Left ventricle myocardium inferior (tissue), 1 donor: ENCODE results near the gene ZDHHC5. TPM values are rescaled to one million over a fixed set of nuclear protein-coding genes. Genes with fewer than 3 reads are reported as not detected.
A peak's percentile ranks its signal among the peaks of the same experiment; 100 is the strongest.
"Not testable (repeated sequence)": the region's sequence is repeated elsewhere in the genome, so short reads cannot be mapped to it uniquely, and the experiment has no call there.

ENCODE experiments used
- DNase-seq: peaks from one replicate; pipeline ENCODE4 v3.0.0-alpha.2; 2020
- H3K27ac ChIP-seq: fragments of 200-600 bp; replicated peaks from 2 replicates; pipeline ENCODE4 v1.8.0; 2021
- H3K27me3 ChIP-seq: fragments of 200-600 bp; 2 replicates; pipeline ENCODE4 v1.8.0; 2021; ENCODE audit warnings: low read depth
- H3K36me3 ChIP-seq: fragments of 200-600 bp; 2 replicates; pipeline ENCODE4 v1.8.0; 2021
- H3K4me1 ChIP-seq: fragments of 200-600 bp; 2 replicates; pipeline ENCODE4 v1.8.0; 2021
- H3K4me3 ChIP-seq: fragments of 200-600 bp; 2 replicates; pipeline ENCODE4 v1.8.0; 2021; ENCODE audit warnings: mild to moderate bottlenecking, moderate library complexity
- H3K9me3 ChIP-seq: fragments of 200-600 bp; replicated peaks from 2 replicates; pipeline ENCODE4 v1.8.0; 2021
- intact Hi-C: fragments of 100-400 bp; cut with micrococcal nuclease; formaldehyde crosslinking; loops from one replicate; pipeline ENCODE4 v1.11.0; 2022
- total RNA-seq: library from RNA; stranded (reverse); fragmentation: NEBNext Ultra II Directional; extraction: Animal tissue kit (Norgen Biotek cat#: 25700); gene quantifications from one replicate; pipeline ENCODE4 v1.2.1, GENCODE V29; 2021
- TF ChIP-seq, protein P1 (sequence below): fragments of 200-600 bp; IDR thresholded peaks from 2 replicates; pipeline ENCODE4 v1.8.0; 2021; ENCODE audit warnings: antibody characterized with exemption, mild to moderate bottlenecking, borderline replicate concordance
- donor health status: DM: no; HTN: yes; CAD: no; lungs with severe emphysema.

ZDHHC5 gene
- total RNA-seq, 1 donor from 2014 or later = 45.8 TPM

DNA sequence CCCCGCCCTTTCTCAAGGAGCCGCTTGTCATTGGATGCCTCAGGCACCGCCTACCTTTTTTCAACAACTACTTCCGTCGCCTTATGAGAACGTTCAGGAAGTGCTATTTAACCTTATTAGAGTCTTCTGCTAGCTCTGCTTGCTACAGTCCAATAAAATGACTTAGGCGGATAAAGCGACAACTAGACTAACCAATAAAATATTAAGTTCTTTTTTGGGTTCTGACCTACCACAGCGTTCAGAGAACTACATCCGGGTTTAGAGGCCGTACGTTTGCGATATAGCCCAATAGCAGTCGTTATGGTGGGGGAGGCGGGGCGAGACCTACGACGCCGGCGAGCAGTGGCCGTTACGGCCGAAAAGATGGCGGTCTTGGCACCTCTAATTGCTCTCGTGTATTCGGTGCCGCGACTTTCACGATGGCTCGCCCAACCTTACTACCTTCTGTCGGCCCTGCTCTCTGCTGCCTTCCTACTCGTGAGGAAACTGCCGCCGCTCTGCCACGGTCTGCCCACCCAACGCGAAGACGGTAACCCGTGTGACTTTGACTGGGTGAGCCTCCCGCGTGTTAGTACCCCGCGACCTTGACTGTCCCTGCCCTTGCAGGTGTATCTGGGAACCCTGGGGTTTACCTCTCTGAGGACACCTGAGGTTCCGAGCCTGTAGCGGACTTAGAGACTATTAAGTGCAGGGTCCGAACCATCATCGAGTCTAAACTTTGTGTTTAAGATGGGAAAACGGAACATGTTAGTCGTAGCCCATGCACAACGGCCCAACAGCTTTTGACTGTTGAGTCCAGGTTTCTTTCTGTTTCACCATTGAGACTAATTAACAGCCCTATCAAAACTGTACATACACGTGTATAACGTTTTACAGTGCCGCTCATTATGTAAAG, 44.6 kb downstream of the ZDHHC5 start, which contains the start of gene TMX2:
Gene TMX2 (plus strand): TSS at position 338 of the 895 bp plus-strand sequence. CDS start 26 bp downstream, at position 364.
- no peaks in the 10 kb centered on the region for H3K27me3 ChIP-seq
- H3K9me3 ChIP-seq = no peaks in the 10 kb centered on the region
- H3K27ac ChIP-seq = peak within 1 kb of the TSS; percentile 92
- H3K36me3 ChIP-seq = no peaks in the 10 kb centered on the region
- TF ChIP-seq, protein P1, sequence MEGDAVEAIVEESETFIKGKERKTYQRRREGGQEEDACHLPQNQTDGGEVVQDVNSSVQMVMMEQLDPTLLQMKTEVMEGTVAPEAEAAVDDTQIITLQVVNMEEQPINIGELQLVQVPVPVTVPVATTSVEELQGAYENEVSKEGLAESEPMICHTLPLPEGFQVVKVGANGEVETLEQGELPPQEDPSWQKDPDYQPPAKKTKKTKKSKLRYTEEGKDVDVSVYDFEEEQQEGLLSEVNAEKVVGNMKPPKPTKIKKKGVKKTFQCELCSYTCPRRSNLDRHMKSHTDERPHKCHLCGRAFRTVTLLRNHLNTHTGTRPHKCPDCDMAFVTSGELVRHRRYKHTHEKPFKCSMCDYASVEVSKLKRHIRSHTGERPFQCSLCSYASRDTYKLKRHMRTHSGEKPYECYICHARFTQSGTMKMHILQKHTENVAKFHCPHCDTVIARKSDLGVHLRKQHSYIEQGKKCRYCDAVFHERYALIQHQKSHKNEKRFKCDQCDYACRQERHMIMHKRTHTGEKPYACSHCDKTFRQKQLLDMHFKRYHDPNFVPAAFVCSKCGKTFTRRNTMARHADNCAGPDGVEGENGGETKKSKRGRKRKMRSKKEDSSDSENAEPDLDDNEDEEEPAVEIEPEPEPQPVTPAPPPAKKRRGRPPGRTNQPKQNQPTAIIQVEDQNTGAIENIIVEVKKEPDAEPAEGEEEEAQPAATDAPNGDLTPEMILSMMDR = no peak
- intact Hi-C loops = no loop called here
- H3K4me1 ChIP-seq = peaks cover 56% of the 10 kb centered on the region
- H3K4me3 ChIP-seq = peak within 1 kb of the TSS; percentile 87
- peak; percentile 92 for DNase-seq

DNA sequence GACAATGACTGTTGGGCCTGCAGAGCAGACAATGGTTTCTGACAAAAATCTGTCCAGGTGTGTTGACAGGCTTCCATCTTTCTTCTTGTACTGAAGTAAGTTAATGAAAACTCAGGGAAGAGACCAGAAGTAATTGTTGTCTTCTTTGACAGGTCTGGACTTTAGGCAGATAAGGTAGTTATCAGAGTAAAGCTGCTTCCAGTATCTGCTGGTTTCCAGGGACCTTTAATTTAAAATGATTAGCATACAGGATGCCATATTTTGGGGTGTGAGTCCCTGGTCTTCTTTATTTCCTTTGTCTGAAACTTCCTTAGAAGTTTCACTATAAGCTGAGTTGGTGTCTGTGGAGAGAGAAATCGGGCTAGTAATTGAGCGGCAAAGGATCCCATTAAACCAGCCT, 45.9 kb downstream of the ZDHHC5 start:
- intact Hi-C loops = no loop called here
- Histone ChIP-seq H3K27me3 (no peaks in the 10 kb centered on the region), H3K4me1 (peaks cover 56% of the 10 kb centered on the region), H3K27ac (no peak overlapping the region), H3K9me3 (no peaks in the 10 kb centered on the region), H3K36me3 (peaks cover 8% of the 10 kb centered on the region), H3K4me3 (peak overlapping the region; percentile 87)
- TF ChIP-seq, protein P1 = no peak
- DNase-seq = no peak

DNA sequence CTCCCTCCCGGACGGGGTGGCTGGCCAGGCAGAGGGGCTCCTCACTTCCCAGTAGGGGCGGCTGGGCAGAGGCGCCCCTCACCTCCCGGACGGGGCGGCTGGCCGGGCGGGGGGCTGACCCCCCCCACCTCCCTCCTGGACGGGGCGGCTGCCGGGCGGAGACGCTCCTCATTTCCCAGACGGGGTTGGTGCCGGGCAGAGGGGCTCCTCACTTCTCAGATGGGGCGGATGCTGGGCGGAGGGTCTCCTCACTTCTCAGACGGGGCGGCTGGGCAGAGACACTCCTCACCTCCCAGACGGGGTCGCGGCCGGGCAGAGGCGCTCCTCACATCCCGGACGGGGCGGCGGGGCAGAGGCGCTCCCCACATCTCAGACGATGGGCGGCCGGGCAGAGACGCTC, 48.8 kb downstream of the ZDHHC5 start:
- peaks cover 35% of the 10 kb centered on the region for H3K4me1 ChIP-seq
- H3K9me3 ChIP-seq, intact Hi-C loops: not testable (repeated sequence)

DNA sequence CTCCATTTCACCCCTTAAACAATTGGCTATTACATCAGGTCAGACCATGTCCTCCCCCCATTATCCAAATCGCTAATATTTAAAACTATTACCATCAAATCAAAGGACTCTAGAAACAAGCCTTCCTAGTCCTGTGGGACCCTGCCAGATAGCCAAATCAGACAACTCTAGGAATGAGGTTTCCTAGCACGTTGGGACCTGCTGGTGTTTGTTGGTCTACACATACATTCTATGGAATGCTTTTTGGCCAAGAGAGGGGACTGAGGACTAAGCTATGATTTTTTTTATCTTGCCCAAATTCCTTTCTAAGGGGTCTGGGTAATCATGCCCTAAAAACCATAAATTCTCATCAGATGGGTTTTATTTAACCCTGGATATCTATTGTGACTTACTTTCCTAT, 59.3 kb downstream of the ZDHHC5 start:
- H3K4me3 ChIP-seq = no peak overlapping the region
- DNase-seq = no peak
- H3K36me3 ChIP-seq = peaks cover 3% of the 10 kb centered on the region
- intact Hi-C loops = no loop called here
- TF ChIP-seq, protein P1 = no peak
- peaks cover 26% of the 10 kb centered on the region for H3K4me1 ChIP-seq
- H3K9me3 ChIP-seq = no peaks in the 10 kb centered on the region
- no peaks in the 10 kb centered on the region for H3K27me3 ChIP-seq
- no peak overlapping the region for H3K27ac ChIP-seq

More for the DNA sequence above, 48.8 kb downstream of the ZDHHC5 start:
- not testable (repeated sequence) for H3K4me3 ChIP-seq, H3K27ac ChIP-seq, H3K27me3 ChIP-seq, DNase-seq
- peaks cover 21% of the 10 kb centered on the region for H3K36me3 ChIP-seq

DNA sequence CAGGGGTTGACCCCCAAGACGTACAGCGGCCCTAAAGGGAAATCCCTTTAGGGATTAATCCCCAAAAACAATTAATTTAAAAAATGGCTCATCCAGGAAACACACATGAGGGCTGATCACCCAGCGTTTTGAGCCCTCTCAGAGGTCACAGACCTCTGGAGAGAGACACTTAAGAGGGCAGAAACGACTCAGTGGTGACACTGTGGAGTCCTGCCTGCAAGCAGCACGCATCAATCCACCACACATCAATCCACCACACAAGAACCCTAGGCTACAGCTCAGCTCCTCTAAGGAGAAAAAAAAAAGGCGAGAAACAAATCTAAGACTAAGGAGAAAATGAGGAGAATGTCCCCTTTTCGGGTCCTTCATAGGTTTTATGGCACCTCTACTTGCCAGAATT, 60.9 kb downstream of the ZDHHC5 start:
- Histone ChIP-seq H3K36me3 (no peaks in the 10 kb centered on the region), H3K27me3 (no peaks in the 10 kb centered on the region), H3K4me3 (no peak overlapping the region), H3K27ac (no peak overlapping the region), H3K4me1 (peaks cover 22% of the 10 kb centered on the region), H3K9me3 (no peaks in the 10 kb centered on the region)
- DNase-seq = no peak
- TF ChIP-seq, protein P1 = no peak
- intact Hi-C loops = no loop called here

DNA sequence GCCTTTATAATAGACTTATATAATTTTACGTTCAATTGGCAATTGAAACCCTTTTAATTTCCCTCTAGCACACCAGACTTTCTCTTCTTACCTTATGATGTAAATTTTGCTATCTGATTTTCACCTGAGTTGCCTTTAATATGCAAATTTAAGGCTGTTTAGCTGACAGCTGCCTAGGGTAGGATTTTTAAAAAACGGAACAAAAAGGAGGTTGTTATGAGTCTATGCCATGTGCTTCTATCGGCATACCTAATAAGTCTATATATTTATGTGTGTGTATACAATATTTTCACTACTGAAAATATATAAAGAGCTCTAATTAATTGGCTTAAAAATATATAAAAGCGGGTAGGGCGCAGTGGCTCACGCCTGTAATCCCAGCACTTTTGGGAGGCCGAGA, 61.6 kb downstream of the ZDHHC5 start:
- no peaks in the 10 kb centered on the region for H3K9me3 ChIP-seq
- H3K27me3 ChIP-seq = no peaks in the 10 kb centered on the region
- no peak overlapping the region for H3K4me3 ChIP-seq
- intact Hi-C loops = no loop called here
- TF ChIP-seq, protein P1 = no peak
- peaks cover 5% of the 10 kb centered on the region for H3K36me3 ChIP-seq
- H3K4me1 ChIP-seq = peaks cover 22% of the 10 kb centered on the region
- DNase-seq = no peak
- H3K27ac ChIP-seq = no peak overlapping the region
